Pons (tissue), 1 donor: ENCODE data around the gene FAAH.

ENCODE experiments used
- DNase-seq: peaks from one replicate; pipeline ENCODE4 v3.0.0-alpha.2; 2016; ENCODE audit warnings: low spot score

The FAAH gene

DNA sequence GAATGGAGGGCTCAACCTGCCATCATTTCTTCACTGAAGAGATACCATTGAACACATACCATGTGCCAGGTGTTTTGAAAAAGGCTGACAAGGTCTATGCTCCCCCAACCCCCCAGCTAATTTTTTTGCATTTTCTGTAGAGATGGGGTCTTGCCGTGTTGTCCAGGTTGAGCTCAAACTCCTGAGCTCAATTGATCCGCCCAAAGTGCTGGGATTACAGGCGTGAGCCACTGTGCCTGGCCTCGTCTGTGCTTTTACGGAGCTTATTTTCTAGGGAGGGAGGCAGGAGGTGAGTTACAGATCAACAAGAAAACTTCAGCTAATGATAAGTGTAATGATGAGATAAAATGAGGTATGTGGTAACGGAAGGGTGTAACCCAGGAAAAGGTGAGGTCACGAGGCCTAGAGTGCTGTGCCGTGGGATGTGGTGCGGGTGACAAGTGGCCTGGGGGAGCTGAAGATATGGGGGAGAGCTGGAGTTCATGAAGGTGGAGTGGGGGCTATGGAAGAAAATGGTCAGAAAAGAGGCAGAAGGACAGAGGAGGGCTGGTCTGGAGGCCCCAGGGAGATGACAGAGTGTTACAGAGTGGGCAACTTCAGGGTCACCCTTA, 28.2 kb downstream of the FAAH start:
- no peak for DNase-seq

DNA sequence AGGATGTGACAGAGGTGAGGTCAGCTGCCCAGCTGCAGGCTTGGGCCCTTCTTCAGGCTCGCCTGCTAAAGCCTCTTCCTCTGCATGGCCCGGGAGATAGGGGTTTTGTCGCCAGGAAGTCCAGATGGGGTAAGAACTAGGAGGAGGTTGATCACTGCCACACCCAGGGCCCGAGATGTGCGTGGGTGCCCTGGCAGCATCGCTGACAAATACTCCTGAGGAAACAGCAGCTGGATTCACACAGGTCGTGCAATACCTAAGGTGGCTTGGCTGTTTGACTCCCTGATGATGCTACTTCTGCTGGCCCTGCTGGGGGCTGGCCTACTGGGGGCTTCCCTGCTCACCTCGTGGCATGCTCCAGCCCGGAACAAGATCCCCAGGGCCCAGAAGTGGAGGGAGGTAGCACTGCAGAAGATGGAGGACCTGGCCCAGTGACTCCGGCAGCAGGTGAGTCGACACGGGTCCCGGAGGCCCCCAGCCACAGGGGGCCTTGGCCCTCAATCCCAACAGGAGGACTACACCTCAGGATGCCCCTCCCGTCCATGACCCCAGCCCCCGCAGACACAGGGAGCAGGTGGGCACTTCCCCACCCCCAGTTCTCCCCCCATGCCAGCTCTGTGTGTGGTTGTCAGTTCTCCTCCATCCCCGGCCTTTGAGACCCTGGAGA, 29.6 kb downstream of the FAAH start:
- DNase-seq, result no peak

DNA sequence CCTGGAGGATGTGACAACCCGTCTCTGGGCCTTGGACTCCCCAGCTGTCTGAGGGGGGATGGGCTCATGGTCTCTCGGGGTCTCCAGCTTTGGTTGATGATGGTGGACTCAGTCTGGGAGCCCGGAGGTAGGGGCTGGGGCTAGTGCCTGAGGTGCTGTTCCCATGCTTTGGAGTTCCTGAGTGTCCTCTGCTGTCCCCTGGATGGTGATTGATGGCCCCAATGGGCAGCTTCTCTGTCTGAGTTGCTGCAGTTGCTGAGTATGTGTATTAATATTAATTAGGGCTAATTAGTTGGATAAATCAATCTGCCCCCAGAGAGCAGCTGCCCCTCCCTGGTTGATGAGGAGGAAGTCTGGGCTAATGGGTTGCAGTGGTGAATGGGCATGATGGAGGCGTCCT, 30.6 kb downstream of the FAAH start:
- DNase-seq, result no peak

DNA sequence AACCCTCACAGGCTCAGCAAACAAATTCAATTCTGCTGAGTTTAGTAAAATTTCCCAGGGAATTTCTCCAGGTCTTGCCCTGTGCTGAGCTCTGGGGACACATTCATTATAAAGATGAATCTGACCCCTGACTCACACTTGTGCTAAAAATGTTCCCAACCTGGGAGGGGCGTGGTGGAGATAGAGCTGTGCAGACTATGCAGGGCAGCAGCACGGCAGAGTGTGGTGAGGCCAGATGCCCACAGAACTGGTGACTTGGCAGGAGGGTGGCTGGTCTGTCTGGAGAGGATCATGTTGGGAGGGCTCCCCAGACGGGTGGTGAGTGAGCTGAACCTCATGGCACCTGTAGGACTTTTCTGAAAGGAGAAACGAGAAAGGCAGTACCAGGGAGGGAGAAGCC, 31.6 kb downstream of the FAAH start:
- no peak for DNase-seq

DNA sequence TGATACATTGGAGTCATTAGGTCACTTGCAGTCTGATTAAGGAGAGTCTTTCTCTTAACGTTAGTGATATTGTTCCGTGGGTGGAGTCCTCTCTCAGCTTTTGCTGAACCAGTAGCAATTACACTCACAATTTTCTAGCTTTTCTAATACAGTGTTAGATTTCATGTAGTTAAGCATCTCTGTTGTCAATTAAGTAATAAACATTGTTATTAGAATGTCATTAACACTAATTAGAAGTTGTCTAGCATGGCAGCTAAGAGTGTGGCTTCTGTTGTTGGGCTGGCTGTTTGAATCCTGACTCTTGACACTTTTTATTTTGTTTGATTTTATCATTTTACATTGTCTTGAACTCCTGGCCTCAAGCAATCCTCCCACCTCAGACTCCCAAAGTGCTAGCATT, 33.4 kb downstream of the FAAH start:
- no peak for DNase-seq

DNA sequence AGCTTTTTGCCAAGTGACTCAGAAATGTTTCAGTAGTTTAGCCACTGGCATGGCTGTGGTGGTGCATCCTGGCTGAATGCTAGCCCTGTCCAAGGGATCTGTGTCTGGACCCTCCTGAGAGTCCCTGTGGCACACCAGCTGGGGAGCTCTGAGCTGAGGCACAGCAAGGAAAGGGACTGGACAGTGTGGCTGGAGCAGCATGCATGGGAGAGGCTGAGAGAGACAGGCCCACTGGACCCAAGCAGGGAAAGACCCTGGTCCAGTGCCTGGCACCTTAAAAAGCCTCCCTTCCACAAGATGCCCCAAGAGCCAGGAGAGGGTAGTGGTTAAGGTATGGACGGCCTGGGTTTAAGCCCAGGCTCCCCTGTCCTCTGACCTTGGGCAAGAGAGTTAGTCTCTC, 35.3 kb downstream of the FAAH start:
- no peak for DNase-seq

DNA sequence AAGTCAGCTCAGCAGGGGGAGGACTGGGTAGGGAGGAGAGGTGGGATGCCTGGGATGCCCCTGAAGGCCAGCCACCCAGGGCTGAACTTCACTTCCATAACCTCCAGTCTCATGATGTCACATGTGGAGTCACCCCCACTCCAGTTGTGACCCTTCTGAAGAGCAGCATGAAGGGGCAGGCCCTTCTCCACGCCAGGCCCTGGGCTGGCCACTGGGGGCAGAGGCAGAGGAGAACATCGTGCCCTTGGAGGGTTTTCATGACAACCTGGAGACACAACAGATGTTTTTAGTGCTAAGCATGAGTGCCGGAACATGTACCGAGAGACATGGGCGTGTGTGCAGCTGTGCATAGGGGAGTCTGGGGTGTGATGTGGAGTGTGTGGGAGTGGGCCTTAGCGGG, 37.6 kb downstream of the FAAH start:
- DNase-seq, result no peak

DNA sequence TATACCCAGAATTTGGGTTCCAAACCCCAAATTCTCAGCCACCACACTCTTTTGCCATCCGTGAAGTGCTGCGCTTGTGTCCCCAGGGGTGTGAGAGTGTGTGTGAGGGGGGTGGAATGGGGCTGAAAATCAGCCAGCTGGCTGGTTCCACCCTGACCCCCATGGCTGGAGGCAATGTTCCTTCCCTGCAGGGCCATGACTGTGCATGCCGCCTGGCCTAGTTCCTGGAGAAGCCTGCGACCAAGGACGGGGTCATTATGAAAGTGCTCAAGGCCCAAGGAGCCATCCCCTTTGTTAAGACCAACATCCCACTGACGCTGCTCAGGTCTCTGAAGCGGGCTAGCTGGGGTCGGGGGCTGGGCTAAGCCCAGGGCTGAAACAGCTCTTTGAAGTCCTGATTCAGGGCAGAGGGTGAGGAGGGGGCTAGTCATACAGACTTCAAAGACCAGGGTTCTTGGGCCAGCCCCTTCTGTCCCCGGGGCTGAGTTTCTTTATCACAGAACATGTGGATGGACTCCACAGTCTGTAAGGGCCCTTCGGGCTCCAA, 38.7 kb downstream of the FAAH start:
- DNase-seq, result no peak

DNA sequence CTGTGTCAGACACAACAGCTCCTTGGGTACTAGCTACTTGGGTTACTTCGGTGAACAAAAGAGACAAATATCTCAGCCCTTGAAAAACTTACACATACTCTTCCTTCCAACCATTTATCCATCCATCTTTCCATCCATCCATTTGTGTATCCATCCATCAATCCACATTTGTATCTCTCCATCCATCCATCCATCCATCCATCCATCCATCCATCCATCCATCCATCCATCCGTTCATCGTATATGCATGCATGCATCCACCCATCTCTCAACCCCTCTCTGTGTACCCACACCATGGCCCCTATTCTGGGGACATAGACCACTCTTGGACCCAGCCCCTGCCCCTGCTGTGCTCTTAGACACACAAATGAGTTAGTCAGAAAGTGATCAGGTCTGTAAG, 40.2 kb downstream of the FAAH start:
- no peak for DNase-seq

DNA sequence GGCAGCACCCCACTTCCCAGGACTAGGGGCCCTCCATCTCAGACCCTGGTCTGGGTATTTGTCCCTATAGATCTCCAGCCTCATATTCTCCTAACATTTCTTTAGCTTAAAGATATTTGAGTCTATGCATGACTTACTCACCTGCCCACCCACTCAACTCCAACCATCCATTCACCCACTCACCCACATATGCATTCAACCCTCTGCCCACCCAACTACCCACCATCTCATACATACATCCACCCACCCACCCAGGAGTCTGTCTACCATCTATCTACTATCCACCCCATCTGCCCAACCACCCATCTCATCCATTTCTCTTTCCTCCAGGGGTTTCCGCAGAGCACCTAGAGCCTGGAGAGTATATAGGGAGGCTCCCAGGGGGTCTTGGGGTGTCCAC, 42.7 kb downstream of the FAAH start:
- DNase-seq, result no peak

DNA sequence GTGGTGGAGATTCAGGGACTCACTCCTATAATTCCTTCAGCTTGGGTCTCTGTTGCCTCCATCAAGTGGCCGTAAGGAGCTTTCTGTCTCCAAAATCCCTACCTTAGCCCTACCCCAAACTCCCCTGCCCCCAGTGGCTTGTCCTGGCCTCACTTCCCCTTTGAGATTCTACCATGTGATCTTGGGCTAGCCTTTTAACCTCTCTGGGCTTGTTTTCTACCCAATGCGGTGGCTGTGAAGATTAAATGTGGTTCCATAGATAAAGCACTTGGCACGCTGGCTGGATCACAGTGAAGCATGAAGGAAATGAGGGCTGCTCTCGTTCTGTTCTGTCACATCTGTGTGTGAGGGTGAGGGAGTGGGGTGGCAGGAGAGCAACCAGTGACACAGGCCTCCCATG, 43.6 kb downstream of the FAAH start:
- no peak for DNase-seq

DNA sequence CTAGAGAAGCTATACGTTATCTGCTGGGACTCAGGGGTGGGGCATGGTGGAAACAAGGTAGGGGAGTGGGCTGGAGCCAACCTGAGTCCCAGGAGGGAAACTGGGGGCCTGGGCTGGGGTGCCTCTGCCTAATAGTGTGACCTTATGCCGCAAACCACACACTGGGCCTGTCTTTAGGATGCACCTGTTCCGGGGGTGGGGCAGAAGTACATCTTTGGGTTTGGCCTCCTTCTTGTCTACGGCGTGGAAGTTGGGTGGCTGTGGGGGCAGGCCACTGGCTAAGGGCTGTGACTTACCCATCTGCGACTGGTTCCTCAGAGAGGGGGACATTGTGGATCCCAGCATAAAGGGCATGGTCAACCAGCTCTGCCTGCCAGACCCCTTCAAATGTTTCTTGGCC, 44.2 kb downstream of the FAAH start:
- DNase-seq, result no peak

DNA sequence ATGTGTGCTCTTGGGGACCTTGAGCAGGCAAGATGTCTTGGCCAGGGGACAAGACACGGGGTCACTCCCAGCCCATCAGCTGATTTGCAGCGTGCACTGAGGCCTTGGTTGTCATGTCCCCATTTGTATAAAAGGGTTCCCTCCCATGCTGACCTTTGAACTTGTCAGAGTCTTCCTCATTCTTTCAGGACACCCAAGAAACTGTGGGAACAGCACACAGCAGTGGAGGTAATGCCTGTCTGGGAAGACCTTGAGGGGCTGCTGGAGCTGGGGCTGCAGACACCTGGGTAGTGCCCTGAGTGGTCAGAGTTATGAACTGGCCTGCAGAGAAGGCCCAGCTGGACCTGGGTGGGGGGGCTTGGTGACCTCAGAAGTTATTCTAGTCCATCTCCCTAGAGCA, 46.4 kb downstream of the FAAH start:
- DNase-seq, result no peak

DNA sequence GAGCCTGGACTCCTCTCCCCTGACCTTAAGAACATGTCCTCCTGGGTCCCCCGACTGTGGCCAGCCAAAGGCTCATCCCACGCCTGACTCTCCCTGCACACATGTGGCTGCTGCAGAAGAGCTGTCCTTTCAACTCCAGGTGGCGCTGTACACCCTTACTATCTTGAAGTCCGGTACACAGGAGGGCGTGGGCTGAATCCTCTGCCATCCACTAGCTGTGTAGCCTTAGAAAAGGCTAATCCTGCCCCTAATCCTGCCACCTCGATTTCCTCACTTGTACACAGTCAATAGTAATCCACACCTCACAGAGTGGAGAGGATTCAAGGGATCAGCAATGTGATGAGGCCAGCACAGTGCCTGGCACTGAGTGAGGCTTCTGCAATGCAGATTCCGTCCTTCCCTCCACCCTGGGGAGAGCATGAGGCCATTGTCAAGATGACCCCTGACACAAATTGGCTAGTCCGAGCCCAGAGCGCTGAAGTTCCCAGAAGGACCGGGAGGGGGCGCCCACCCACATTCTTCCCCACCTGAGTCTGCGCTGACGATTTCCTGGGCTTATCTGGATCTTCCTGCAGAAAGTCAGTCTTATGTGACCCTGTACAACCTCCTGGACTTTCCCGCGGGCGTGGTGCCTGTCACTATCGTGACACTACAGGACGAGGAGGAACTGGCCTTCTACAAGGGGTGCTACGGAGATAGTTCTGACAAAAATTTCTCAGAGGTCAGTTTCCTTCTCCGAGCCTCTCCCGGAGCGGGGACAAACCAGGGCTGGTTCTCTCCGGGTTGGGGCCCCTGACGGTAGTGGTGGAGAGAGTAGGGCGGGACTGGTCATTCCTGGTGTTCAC, 48.4 kb downstream of the FAAH start:
- peak; percentile 65 for DNase-seq

DNA sequence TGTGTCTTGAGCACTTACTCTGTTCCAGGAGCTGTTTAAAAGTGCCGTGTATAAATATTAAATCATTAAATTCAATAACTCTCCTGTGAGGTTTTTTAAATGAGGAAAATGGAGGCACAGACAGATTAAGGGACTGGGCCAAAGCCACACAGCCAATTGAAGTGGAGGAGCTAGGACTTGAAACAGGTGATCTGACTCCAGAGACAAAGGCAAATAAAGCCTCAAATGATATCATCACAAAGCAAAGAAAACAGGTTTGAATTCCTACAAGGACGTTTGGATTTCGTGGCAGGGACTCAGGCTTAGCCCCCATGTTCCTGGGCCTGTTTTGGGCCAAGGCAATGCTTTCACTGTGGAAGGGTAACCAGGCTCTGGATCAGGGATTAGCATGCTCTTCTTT, 50.3 kb downstream of the FAAH start:
- no peak for DNase-seq

DNA sequence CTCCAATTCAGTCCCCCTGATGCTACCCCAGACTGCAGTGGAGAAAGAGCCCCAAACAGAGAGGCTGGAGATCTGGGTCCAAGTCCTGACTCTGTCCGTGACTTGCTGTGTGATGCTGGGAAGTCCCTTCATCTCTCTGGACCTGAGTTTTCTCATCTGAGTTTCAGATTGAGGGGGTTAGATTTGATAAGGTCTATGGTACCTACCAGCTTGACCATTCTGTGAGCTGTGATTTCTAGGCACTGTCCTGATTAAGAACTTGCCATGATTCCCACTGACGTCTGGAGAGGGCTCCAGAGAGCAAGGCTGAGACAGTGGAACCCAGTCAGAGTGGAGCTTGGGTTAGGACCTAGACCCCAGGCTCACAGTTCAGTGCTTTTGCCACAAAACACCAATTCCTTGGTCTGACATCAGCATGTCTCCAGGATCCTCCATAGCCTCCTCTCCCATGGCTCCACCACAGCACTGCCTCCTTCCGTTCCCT, 51.7 kb downstream of the FAAH start:
- DNase-seq, result no peak

DNA sequence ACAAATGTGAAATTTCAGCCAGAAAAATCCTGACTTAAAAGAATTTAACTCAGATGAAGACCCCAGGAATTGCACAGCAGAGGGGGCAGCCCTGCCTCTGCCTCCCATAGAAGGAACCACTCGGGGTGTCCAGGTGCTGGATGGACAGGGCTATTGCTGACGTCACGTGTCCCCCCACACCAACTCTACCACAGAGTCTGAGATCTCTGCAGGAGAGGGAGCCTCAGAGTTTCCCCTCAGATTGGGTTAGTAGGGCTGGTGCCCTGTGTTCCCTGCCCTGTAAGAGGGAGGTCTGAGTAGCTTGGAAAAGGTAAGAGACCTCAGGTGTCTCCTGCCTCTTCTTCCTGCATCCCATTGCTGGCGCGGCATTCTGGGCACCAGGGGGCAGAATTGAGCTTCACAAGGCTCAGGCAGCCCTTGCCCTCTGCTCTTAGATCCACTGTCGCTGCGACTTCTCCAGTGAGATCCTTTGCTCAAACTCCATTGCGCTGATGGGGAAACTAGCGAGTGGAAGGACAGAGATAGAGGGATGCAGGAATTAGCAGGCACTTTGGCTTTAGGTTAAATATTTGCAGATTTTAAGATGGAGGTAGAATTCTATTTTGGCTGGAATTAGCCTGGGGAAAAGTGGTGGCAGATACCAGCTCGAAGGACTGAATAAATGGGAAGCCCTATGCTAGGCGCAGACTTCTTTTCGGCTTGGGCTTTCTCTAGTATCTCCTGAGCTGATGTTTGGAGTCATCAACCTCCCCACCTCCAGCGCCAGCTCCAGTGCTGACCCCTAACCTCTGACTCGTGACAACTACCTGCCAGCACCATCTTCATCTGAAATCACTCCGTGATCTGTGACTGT, 52.8 kb downstream of the FAAH start:
- peak; percentile 66 for DNase-seq

DNA sequence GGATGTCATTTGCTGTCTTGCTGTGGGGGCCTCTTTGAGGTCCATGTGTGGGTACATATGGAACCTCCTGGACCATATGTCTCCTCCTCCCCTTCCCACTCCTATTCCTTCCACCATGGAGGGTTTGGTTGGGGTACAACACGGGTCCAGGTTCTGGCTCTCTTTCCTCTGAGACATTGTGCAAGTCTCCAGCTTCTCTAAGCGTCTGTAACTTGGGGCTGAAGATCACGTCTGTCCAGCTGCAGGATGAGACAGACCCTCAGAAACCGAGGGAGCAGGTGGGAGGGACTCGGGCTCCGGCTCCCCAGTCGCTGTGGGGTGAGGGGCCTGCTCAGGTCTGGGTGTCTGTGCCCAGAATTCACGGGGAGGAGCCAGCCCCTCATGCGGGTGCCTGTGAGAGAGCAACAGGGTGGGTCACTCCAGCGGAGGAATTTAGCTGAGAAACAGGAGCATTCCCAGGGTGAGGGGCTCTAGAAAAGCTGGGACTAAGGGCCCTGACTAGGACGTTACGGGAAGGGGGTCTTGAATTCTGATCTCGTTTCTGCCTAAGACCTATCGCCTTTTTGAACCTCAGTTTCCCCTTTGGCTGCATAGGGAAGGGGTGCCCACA, 53.5 kb downstream of the FAAH start:
- no peak for DNase-seq

DNA sequence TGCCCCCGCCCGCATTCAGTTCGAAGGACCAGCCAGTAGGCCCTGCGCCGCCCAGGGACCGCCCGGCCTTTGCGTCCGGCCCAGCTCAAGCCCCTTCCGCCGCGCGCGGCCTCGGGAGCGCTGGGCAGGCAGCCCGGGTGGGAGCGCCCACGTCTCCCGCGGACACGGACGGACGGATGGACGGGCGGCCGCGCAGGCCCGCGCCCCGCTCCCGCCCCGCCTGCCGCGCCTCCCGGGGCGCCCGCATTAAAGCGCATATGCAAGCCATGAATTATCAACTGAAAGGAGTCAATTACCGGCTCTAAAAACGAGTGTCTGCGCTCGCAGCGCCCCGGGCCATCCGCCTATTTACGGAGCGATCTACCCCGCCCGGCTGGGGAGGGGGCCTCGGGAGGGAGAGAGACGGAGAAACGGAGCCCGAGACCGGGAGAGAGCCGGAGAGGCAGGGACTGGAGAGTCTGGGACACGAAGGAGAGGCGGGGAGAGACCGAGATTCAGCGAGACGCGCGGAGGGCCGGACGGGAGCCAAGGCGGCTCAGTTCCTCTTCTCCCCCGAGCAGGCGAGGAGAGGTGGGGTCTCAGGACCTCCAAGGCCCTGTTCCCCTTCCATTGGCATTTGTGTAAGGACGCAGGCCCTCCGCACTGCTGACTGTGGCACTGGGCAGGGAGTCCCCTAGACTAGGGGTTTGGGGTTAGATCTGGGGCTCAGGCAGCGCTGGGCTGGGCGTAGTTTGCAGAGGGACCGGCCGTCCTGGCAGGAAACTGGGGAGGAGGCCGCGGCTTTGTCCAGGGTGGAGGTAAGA, 54.2 kb downstream of the FAAH start:
- no peak for DNase-seq
